ENCODE data around the gene VASH1.

The VASH1 gene

DNA sequence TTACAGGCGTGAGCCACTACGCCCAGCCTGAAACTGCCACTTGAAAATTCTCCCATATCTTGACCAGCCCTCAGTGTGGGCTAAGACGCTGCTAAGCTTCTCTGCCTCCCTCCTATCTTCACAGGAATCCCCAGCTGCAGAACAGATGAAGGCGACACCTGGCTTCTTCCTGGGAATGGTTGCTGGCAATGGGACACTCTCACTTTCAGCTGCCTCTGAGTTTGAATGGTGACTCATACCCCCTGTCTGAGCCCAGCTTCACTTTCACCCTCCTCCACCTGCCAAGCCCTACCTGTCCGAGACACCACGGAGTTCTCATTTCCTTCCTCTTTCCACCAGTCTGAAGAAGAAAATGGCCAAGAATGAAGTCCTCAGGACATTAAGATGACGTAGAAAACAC, 18.3 kb upstream of the VASH1 start:
- no peak for DNase-seq (ENCODE audit: low spot score)

DNA sequence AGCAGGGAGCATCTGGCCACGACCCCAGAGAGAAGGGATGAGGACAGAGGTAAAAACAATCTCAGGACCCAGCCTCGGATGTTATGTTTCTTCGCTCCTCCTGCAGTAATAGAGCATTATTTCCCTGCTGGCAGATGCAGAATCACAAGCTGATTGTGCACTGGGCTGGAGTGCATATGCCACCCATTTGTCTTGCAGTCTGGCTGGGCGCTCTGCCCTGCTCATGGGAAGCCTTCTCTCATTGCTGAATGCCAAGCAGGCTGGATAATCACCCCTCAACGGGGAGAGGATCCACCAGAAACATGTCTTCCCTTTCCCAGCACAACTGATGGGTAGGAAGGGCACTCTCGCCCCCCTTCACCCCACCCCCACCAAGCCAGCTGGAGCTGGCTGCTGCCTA, 8.5 kb upstream of the VASH1 start:
- DNase-seq (ENCODE audit: low spot score): no peak

- no peak for DNase-seq (ENCODE audit: low spot score)
Observed at GRCh38 chr14:76753541-76754198, 7.6 kb upstream of the VASH1 start.

DNA sequence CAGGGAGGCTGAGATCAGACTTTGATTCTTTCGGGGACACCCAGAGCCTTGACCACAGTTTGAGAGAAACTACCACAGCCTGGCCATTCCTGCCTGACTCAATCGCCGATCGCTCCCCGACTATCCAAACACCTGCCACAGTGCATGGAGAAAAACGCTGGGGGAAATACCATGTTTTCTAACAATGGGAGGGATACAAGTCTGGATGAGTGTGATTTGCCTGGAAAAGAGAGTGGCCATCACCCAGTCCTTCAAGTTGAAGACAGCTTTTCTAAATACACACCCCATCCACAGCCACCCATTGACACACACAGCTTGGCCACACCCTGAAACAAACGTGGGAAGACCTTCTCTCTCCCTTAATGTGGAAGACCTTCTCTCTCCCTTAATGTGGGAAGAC, 6.7 kb upstream of the VASH1 start:
- DNase-seq (ENCODE audit: low spot score): no peak

- no peak for DNase-seq (ENCODE audit: low spot score)
Observed at GRCh38 chr14:76755610-76756370, 5.5 kb upstream of the VASH1 start.

DNA sequence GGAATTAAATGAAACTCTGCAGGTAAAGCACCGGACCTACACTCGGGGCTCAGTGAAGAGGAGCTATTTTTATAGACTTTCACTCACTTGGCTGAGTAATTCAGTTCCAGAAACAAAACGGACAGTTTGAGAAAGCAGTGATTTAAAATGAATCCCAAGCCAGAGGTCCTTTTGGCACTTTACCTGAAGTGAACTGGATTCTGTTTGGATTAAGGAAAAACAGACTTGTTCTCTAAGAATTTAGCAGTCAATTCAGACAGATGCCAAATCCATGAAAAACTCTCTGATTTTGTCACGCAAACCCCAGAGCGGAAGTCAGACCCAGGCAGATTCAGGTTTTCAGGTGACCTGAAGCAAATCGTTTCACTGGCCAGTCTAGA, 4.9 kb upstream of the VASH1 start:
- DNase-seq (ENCODE audit: low spot score): no peak

- no peak for DNase-seq (ENCODE audit: low spot score)
Observed at GRCh38 chr14:76759589-76759988, 1.7 kb upstream of the VASH1 start.

- no peak for DNase-seq (ENCODE audit: low spot score)
Observed at GRCh38 chr14:76760331-76761135, 735 bp upstream of the VASH1 start.

DNA sequence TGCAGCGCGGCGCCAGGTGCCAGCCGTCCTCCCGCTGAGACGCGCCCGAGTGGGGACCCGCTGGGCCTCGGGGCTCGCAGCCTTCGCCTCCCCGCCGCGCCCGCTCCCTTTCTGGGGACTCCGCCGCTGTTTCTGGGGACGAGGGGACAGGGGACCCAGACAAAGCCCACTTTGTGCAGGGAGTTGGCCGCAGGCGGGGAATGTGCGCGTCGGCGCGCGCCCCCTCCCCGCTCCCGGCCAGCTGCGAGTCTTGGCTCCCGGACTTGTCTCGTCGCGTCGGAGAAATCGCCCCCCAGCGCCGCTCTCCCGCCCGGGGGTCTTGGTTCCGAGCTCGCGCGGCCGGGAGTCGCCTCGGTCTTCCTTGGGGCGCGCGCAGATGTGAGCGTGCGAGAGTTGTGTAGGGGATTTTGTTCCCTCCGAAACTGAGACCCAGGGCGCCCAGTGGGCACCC, 717 bp downstream of the VASH1 start:
- no peak for DNase-seq (ENCODE audit: low spot score)

GRCh38 chr14:76762411-76763095, 1.3 kb downstream of the VASH1 start:
- no peak for DNase-seq (ENCODE audit: low spot score)

GRCh38 chr14:76763096-76764041, 2.1 kb downstream of the VASH1 start:
- DNase-seq (ENCODE audit: low spot score): no peak

DNA sequence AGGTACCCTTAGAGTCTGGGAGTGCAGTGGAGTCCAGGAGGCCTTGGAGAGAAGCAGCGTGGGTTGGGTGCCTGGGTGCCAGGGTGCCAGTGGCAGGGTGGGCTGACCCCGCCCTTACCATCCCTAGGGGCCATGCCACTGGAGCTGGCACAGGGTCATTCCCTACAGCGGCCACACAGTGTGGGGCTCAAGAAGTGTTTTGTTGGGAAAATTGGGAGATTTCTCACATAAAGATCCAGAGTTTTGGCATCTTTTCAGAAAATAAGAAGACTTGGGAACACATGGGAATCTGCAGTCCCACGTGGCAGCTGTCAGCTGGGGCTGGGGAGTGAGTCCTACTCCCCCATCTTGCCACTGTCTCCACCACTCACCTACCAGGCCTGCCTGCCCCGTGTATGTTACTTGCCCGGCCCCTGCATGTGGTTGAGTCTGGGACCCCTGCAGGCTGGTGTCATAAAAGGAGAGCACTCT, 4.2 kb downstream of the VASH1 start:
- no peak for DNase-seq (ENCODE audit: low spot score)

- DNase-seq (ENCODE audit: low spot score): peak; percentile 85
Observed at GRCh38 chr14:76767681-76768656, 6.7 kb downstream of the VASH1 start.

- DNase-seq (ENCODE audit: low spot score): no peak
Observed at GRCh38 chr14:76768671-76769500, 7.6 kb downstream of the VASH1 start.

- no peak for DNase-seq (ENCODE audit: low spot score)
Observed at GRCh38 chr14:76769636-76770292, 8.5 kb downstream of the VASH1 start.

DNA sequence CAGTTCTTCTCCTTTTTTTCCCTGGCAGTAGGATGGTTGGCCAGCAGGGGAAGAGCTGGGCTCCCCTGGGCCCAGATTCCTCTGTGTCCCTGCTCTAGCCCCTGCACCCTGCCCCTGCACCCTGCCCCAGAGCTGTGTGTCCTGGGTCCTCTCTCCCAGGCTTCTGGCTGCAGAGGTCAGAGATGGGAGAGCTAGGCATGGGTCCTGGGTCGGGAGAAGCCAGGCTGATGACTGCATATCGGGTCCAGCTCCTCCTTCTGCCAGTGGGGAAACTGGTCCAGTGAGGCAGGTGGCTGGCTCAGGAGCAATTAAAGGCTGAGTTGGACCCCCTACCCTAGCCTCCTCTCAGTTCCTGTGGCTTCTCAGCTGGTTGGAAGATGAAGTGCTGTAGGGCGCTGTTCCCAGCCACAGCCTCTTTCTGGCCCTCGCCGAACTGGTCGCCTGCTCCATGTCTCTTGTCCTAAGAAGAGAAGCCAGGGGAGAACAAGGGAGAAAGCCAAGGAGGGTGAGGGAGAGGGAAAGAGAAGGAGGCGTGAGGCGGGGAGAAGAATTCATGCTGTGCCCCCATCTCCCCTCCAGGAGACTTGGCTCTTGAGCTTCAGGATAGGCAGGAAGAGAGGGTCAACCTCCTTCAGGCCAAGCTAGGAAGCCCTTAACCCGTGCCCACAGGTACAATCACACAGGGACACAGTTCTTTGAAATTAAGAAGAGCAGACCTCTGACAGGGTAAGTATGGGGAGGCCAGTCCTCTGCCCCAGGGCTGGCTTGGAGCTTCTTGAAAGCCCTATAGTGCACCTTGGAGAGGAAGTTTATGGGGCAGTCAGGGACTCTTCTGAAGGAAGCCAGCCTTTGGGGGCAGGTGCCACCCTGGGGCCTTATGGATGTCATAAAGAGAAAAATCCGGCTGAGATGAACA, 9.5 kb downstream of the VASH1 start:
- DNase-seq (ENCODE audit: low spot score): no peak

DNA sequence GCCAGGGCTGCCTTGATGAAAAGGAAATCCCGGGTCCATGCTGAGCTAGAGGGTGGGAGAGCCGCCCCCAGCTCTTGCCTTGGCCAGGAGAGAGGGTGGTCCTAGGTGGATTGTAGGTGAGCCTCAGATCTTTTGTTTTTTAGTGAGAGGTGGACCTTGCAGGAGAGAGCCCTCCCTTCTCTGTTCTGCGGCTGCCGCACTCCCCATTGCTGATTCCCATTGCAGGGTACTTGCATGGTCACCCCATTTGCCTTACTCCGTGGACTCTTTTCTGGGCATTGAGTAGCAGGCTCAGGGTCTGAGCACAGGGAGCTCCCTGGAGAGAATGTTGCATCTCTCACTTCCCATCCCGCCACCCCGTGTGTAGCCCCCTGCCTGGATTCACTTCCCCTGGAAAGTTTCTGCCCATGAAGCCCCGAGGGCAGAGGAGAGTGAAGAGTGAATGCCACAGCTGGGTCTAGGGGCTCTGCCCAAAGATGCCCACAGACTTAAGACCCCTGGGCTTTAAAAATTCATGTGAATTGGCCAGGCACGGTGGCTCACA, 10.2 kb downstream of the VASH1 start:
- DNase-seq (ENCODE audit: low spot score): no peak
